ENCODE results near the gene ZDHHC18.
"Not testable (repeated sequence)": the region's sequence is repeated elsewhere in the genome, so short reads cannot be mapped to it uniquely, and the experiment has no call there.

The ZDHHC18 gene

DNA sequence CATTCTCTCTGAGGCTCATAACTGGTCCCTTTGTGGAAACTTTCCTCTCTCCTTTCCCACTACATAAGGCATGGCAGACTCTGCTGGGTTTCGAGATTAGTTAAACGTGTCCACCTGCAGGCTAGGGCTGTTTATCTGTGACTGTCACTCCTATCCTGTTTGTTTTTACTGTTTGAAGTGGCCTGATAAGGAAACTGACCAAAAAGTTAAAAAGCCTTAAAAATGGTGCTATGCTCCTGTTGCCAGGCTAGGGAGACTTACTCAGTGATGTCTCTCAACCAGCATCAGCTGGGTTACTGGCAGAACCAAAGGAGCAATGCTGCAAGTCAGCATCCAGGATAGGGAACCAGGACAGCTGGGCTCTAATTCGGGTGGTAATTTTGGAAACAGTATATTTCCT is 34.9 kb upstream of the ZDHHC18 start:
- DNase-seq (ENCODE audit: low read depth), result no peak

GRCh38 chr1:26792924-26793323 is 33.6 kb upstream of the ZDHHC18 start:
- DNase-seq (ENCODE audit: low read depth), result no peak

- DNase-seq (ENCODE audit: low read depth), result no peak
Observed at GRCh38 chr1:26794391-26794790, 32.1 kb upstream of the ZDHHC18 start.

- no peak for DNase-seq (ENCODE audit: low read depth)
Observed at GRCh38 chr1:26797627-26798026, 28.9 kb upstream of the ZDHHC18 start.

- no peak for DNase-seq (ENCODE audit: low read depth)
Observed at GRCh38 chr1:26799479-26800142, 26.9 kb upstream of the ZDHHC18 start.

- DNase-seq (ENCODE audit: low read depth), result not testable (repeated sequence)
Observed at GRCh38 chr1:26803932-26804331, 22.6 kb upstream of the ZDHHC18 start.

- peak; percentile 54 for DNase-seq (ENCODE audit: low read depth)
Observed at GRCh38 chr1:26810105-26810504, 16.4 kb upstream of the ZDHHC18 start.

- DNase-seq (ENCODE audit: low read depth), result no peak
Observed at GRCh38 chr1:26811057-26811456, 15.4 kb upstream of the ZDHHC18 start.

DNA sequence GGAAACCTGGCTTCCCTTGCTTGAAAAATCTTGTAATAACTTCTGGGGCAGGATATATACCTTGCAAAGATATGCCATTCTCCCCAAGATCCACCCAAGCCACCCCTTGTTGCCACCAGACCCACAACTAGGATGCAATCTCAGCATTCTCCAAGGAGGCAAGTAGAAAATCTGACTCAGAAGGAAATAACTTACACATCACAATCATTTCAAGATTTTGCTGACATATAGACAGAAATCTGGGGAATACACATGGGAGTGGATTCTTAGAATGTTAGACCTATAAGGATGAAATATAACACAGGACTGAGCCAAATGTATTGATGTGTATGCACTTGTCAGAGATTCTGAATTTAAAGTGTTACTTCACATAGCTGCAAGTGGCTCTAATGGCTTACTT is 14.8 kb upstream of the ZDHHC18 start:
- DNase-seq (ENCODE audit: low read depth), result no peak

DNA sequence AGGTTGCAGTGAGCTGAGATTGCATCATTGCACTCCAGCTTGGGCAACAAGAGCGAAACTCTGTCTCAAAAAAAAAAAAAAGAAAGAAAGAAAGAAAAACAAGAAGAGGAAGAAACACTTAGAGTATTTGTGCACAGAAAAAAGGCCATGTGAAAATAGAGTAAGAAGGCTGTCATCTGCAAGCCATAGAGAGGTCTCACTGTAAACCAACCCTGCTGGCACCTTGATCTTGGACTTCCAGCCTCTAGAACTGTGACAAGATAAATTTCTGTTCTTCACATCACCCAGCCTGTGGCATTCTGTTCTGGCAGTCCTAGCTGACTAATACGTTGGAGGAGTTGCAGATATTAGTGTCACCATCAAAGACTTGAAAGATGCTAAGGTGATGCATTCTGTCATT is 12.1 kb upstream of the ZDHHC18 start:
- DNase-seq (ENCODE audit: low read depth), result no peak

DNA sequence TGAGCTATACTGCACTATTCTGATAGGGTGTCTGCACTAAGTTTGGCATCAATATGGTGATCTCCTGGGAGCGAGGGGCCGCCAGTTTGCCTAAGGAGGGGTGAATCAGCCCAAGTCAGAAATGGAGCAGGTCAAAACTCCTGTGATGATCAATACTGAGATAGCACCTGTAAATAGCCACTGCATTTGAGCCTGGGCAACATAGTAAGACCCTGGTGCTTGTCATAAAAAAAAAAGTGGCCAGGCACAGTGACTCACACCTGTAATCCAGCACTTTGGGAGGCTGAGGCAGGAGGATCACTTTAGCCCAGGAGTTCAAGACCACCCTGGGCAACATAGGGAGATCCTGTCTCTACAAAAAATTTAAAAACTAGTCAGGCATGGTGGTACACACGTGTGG is 11.6 kb upstream of the ZDHHC18 start:
- no peak for DNase-seq (ENCODE audit: low read depth)

- no peak for DNase-seq (ENCODE audit: low read depth)
Observed at GRCh38 chr1:26820784-26821269, 5.7 kb upstream of the ZDHHC18 start.

DNA sequence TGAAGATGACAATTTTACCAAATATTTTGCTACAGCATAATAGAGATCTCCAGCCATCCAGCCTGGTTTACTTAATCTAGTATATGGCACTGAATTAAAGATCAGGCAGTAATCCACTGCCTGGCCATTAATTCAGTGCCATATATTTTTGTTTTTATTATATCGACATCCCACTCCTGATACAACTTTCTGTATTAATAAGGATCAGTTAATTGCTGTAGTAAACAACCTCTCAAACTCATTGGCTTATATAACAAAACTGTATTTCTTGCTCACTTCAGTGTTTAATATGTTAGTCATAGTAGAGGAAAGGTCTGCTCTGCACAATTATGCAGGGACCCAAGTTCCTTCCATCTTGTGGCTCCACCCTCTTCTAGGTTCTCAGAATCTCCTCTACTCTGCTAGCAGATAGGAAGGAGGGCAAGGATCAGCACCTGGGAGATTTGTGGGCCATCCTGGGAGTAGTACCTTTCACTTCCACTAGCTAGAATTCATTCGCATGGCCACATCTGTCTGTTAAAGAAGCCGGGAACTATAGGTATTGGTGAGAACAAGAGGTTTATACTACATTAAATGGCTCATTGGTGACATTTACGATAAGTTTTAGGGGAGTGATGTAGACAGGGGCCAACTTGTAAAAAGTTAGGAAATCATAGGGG is 3.6 kb upstream of the ZDHHC18 start:
- no peak for DNase-seq (ENCODE audit: low read depth)

- no peak for DNase-seq (ENCODE audit: low read depth)
Observed at GRCh38 chr1:26824731-26825130, 1.8 kb upstream of the ZDHHC18 start.

GRCh38 chr1:26827106-26827604 is 667 bp downstream of the ZDHHC18 start:
- no peak for DNase-seq (ENCODE audit: low read depth)

DNA sequence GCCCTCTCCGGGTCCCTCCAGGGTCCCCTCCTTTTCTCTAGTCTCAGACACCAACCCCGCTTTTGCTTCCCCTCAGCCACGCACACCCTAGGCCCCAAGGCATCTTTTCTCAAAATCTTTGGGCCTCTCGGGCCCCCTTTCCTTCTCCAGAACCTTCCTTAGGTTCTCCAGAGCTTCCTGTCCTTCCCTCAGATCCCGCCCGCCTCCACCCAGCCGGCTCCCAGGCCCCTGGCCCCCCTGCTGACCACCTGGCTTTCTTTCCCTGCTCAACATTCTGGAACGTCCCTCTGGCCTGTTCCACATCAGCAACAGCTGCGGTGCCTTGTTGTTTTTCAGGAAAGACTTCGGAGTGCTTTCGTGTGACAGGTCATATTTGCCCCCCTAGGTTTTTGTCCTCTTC is 1.2 kb downstream of the ZDHHC18 start:
- DNase-seq (ENCODE audit: low read depth), result no peak

GRCh38 chr1:26828411-26828991 is 2.0 kb downstream of the ZDHHC18 start:
- no peak for DNase-seq (ENCODE audit: low read depth)

DNA sequence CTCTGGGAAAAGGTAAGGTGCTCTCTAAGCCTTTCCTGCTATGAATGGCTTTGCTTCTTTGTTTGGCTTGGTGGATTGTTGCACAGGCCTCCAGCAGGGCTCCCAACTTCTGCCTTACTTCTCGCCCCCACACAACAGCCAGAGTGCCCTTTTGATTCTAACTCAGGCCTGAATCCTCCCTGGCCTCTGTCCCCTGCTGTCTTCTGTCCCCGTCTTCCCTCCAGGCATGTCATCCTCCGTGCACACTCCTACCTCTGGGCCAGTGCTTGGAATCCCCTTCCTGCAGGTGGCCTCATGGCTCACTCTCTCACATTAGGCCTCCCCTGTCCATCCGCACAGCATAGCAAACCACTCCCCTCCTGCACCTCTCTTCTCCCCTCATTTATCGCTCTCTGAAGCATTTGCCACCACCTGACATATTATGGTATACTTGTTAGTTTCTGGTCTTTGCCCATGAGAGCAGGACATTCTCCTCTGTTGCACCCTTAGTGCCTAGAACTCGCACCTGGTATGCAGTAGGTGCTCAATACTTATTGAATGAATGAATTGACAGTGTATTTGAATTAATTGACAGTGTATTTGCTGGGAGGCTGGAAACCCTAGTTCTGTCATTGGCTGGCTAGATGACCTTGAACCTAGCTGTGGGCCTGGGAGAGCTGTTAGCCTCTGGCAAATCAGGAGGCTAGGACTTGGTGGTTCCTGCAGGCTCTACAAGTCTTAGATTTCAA is 2.9 kb downstream of the ZDHHC18 start:
- DNase-seq (ENCODE audit: low read depth), result no peak

GRCh38 chr1:26831059-26831458 is 4.6 kb downstream of the ZDHHC18 start:
- no peak for DNase-seq (ENCODE audit: low read depth)

GRCh38 chr1:26831546-26832248 is 5.2 kb downstream of the ZDHHC18 start:
- no peak for DNase-seq (ENCODE audit: low read depth)

GRCh38 chr1:26832249-26832960 is 5.9 kb downstream of the ZDHHC18 start:
- DNase-seq (ENCODE audit: low read depth), result no peak

Measured in activated T-helper 9 cell treated with anti-CD3 and anti-CD28 coated beads, Interleukin-2, amount 50 U/mL, for 16 hours (primary cell).